GM12875 (cell line): ENCODE results near the gene PDCD1.

Experiments used
- H3K4me3 ChIP-seq: one replicate; pipeline ENCODE4 v1.5.1; 2011; ENCODE audit warnings: low read depth, low read length, control low read depth
- TF ChIP-seq, protein P1 (sequence below): IDR thresholded peaks from 2 replicates; pipeline ENCODE4 v1.5.1; 2011; ENCODE audit warnings: low read depth, mild to moderate bottlenecking, control low read depth, inconsistent platforms, low read length, moderate library complexity, borderline replicate concordance; ENCODE audit not compliant: insufficient read depth

Gene PDCD1

DNA sequence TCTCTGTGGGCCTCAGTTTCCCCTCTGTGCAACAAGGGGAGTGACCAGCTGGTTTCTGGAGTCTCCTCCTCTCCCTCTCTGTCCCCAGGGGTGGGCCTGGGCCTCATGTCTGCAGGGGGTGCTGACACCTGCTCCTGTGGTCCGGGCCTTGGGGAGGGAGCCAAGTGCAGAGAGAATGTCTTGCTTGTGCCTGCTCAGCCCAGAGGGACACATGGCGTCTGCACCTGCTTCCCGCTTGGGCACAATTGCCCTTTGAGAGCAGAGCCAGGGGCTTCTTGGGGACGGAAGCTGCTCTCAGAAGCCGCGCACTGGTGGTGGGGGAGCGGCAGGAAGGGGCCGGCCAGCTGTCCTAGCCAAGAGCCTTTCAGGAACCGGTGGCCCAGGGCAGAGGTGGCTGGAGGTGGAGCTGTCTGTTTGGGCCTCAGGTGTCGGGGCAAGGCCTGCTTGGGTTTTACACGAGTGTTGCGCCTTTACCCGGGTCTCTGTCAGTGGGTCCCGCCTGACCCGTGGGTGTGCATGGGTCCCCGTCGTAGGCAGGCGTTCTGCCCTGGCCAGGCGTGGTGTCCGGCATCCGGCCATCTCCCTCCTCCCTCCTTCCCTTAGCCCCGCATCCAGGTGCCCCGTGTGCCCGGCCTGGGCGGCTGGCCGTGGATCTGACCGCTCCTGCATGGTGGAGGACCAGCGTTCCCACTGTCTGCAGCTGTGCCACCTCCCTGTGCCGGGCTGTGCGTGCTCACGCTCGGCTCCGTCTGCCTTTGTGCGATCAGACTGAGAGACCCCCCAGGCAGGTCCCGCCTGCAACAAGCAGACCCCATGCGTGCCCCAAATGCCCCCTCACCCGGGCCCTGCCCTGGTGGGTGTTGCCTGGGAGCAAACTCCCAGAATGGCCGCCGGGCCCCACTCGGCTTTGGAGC, 45.7 kb downstream of the PDCD1 start:
- H3K4me3 ChIP-seq, result no peak overlapping the region
- TF ChIP-seq, protein P1, sequence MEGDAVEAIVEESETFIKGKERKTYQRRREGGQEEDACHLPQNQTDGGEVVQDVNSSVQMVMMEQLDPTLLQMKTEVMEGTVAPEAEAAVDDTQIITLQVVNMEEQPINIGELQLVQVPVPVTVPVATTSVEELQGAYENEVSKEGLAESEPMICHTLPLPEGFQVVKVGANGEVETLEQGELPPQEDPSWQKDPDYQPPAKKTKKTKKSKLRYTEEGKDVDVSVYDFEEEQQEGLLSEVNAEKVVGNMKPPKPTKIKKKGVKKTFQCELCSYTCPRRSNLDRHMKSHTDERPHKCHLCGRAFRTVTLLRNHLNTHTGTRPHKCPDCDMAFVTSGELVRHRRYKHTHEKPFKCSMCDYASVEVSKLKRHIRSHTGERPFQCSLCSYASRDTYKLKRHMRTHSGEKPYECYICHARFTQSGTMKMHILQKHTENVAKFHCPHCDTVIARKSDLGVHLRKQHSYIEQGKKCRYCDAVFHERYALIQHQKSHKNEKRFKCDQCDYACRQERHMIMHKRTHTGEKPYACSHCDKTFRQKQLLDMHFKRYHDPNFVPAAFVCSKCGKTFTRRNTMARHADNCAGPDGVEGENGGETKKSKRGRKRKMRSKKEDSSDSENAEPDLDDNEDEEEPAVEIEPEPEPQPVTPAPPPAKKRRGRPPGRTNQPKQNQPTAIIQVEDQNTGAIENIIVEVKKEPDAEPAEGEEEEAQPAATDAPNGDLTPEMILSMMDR, result no peak

- no peak overlapping the region for H3K4me3 ChIP-seq
- TF ChIP-seq, protein P1, result no peak
Measured at GRCh38 chr2:241811952-241812729, 46.6 kb downstream of the PDCD1 start.

GRCh38 chr2:241811201-241811951, 47.3 kb downstream of the PDCD1 start:
- TF ChIP-seq, protein P1, result no peak
- H3K4me3 ChIP-seq, result no peak overlapping the region

GRCh38 chr2:241810307-241811200, 48.1 kb downstream of the PDCD1 start:
- TF ChIP-seq, protein P1, result no peak
- H3K4me3 ChIP-seq, result no peak overlapping the region

- TF ChIP-seq, protein P1, result no peak
- H3K4me3 ChIP-seq, result no peak overlapping the region
Measured at GRCh38 chr2:241809383-241810306, 49.0 kb downstream of the PDCD1 start.
